NCI-H510A treated with DMSO at 0.1 percent for 48 hours (cell line): ENCODE measurements around the gene MINDY4.
A peak's percentile ranks its signal among the peaks of the same experiment; 100 is the strongest.

Experiments
- DNase-seq: peaks from one replicate; lab custom pipeline; 2025; lab: John Stamatoyannopoulos, UW

MINDY4 gene

GRCh38 chr7:30931929-30932540 is 160.8 kb downstream of the MINDY4 start:
- DNase-seq: no peak

- DNase-seq: no peak
Measured at GRCh38 chr7:30932562-30932961, 161.3 kb downstream of the MINDY4 start.

- DNase-seq: no peak
Measured at GRCh38 chr7:30933124-30933974, 162.1 kb downstream of the MINDY4 start.

- no peak for DNase-seq
Measured at GRCh38 chr7:30934225-30934624, 163.0 kb downstream of the MINDY4 start.

- no peak for DNase-seq
Measured at GRCh38 chr7:30934732-30935568, 163.7 kb downstream of the MINDY4 start.

GRCh38 chr7:30935569-30935877 is 164.3 kb downstream of the MINDY4 start:
- DNase-seq: no peak

- no peak for DNase-seq
Measured at GRCh38 chr7:30936650-30937245, 165.5 kb downstream of the MINDY4 start.

GRCh38 chr7:30937416-30937815 is 166.2 kb downstream of the MINDY4 start:
- no peak for DNase-seq

- DNase-seq: peak; percentile 89
Measured at GRCh38 chr7:30938435-30939316, 167.5 kb downstream of the MINDY4 start.

- DNase-seq: no peak
Measured at GRCh38 chr7:30941582-30942323, 170.5 kb downstream of the MINDY4 start.
